ENCODE results near the gene NCBP3.
A peak's percentile ranks its signal among the peaks of the same experiment; 100 is the strongest.

NCBP3 gene

GRCh38 chr17:3845621-3846436 lies at the start of gene NCBP3:
NCBP3 (minus strand) TSS chr17:3846246; CDS start chr17:3846223, 23 bp downstream.
- peak; percentile 92 for DNase-seq (ENCODE audit: low read depth)

- DNase-seq (ENCODE audit: low read depth), result no peak
Observed at GRCh38 chr17:3895354-3895753, 49.3 kb upstream of the NCBP3 start.

- DNase-seq (ENCODE audit: low read depth), result peak; percentile 43
Observed at GRCh38 chr17:3894911-3895343, 48.9 kb upstream of the NCBP3 start.

GRCh38 chr17:3894188-3894587 lies 48.1 kb upstream of the NCBP3 start:
- no peak for DNase-seq (ENCODE audit: low read depth)

- no peak for DNase-seq (ENCODE audit: low read depth)
Observed at GRCh38 chr17:3893720-3894116, 47.7 kb upstream of the NCBP3 start.

- DNase-seq (ENCODE audit: low read depth), result peak; percentile 86
Observed at GRCh38 chr17:3893003-3893719, 47.1 kb upstream of the NCBP3 start, which contains the start of gene CAMKK1. CAMKK1 (minus strand) TSS chr17:3893053; CDS start chr17:3885687, 7,366 bp downstream.

GRCh38 chr17:3892095-3892998 lies 46.3 kb upstream of the NCBP3 start:
- peak; percentile 83 for DNase-seq (ENCODE audit: low read depth)

GRCh38 chr17:3891626-3892094 lies 45.6 kb upstream of the NCBP3 start:
- peak; percentile 34 for DNase-seq (ENCODE audit: low read depth)

GRCh38 chr17:3890878-3891219 lies 44.8 kb upstream of the NCBP3 start:
- no peak for DNase-seq (ENCODE audit: low read depth)

GRCh38 chr17:3890082-3890877 lies 44.2 kb upstream of the NCBP3 start:
- DNase-seq (ENCODE audit: low read depth), result peak; percentile 94

- DNase-seq (ENCODE audit: low read depth), result no peak
Observed at GRCh38 chr17:3889325-3890012, 43.4 kb upstream of the NCBP3 start.

GRCh38 chr17:3888343-3889171 lies 42.5 kb upstream of the NCBP3 start:
- peak; percentile 92 for DNase-seq (ENCODE audit: low read depth)

GRCh38 chr17:3887804-3888203 lies 41.8 kb upstream of the NCBP3 start:
- no peak for DNase-seq (ENCODE audit: low read depth)

GRCh38 chr17:3887394-3887793 lies 41.3 kb upstream of the NCBP3 start:
- DNase-seq (ENCODE audit: low read depth), result no peak

GRCh38 chr17:3886776-3887175 lies 40.7 kb upstream of the NCBP3 start:
- DNase-seq (ENCODE audit: low read depth), result no peak

- peak; percentile 81 for DNase-seq (ENCODE audit: low read depth)
Observed at GRCh38 chr17:3885970-3886369, 39.9 kb upstream of the NCBP3 start.

GRCh38 chr17:3885271-3885670 lies 39.2 kb upstream of the NCBP3 start:
- no peak for DNase-seq (ENCODE audit: low read depth)

- DNase-seq (ENCODE audit: low read depth), result no peak
Observed at GRCh38 chr17:3884188-3884587, 38.1 kb upstream of the NCBP3 start.

GRCh38 chr17:3882276-3882675 lies 36.2 kb upstream of the NCBP3 start:
- no peak for DNase-seq (ENCODE audit: low read depth)

GRCh38 chr17:3880983-3881382 lies 34.9 kb upstream of the NCBP3 start:
- no peak for DNase-seq (ENCODE audit: low read depth)

Measured in EH (cell line).